HEK293T (cell line): ENCODE results near the gene POPDC2.

Source experiments
- CTBP1 ChIP-seq: fragments of 450-650 bp; IDR thresholded peaks from 2 replicates; pipeline ENCODE4 v1.6.1; 2016; ENCODE audit warnings: borderline replicate concordance
- FOXA1 ChIP-seq: fragments of 450-650 bp; IDR thresholded peaks from 2 replicates; pipeline ENCODE4 v1.6.1; 2016; ENCODE audit warnings: mild to moderate bottlenecking
- NFRKB ChIP-seq: fragments of 450-650 bp; IDR thresholded peaks from 2 replicates; pipeline ENCODE4 v1.6.1; 2016; ENCODE audit warnings: mild to moderate bottlenecking, moderate library complexity

DNA sequence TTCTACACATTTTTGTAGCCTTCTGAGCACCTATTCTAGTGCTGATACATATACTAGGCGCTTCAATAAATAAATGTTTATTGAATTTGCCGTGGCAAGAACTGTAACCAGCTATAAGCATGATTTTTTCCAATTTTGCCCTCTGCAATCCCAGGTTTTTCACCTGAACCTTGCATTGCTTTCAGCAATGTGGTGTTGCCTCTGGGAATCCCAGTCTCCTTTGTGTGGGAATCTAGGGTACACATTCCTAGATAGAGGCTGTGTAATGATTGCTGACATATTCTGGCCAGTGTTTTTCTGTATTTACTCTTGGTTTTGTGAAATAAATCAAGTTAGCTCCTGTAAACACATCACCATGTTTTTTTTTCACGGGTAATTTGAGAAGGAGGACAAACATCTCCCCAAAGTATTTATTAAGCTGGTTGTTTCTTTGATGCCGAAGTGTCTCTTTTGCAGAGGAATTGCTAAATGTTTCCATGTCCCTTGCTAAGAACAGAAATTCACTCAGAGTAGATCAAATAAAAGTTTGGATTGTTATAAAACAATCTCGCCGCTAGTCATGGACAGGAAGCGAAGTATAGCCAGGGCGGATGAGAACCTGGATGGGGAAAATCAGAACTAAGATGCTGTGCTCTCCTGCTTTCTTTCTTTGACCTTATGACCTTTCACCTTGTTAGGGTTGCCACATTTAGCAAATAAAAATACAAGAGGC is 43.6 kb upstream of the POPDC2 start:
- no peak for TF ChIP-seq CTBP1
- TF ChIP-seq FOXA1 = no peak
- TF ChIP-seq NFRKB = no peak
